Measurements from ENCODE around the gene HEXB.
A peak's percentile ranks its signal among the peaks of the same experiment; 100 is the strongest.

DNA sequence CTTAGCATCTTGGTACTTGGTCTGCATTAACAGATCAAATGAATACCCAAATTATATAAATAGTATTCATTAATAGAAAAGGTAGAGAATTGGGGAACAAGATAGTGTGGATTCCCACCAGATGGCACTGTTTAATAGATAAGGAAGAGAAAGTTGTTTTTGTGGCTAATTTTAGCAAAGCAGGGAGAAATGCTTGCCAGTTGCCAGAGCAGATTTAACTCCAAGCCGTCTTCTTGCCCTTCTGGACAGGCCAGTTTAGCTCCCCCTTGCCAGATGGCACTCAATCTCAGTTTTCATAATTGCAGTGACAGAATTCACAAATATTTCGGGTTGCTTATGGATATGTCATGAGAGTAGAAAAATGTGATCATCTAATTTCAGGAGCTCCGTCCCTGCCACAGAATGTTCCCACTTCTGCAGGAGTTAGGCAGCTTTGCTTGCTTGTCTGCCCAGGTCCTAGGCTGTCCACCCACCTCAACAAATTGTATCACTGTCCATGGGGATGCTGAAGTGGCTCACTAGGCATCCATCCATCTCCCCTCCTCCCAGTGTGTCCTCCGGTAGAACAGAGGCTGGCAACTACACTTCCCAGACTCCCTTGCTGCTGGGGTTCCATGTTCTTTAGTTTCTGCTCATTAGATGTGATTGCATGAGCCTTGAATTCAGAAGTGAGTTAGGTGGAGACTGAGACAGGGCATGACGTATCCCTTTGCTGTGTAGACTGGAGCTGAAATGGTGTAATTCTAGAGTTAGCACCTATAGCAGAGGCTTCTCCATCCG is 11.8 kb upstream of the HEXB start:
- TF ChIP-seq, protein P1, sequence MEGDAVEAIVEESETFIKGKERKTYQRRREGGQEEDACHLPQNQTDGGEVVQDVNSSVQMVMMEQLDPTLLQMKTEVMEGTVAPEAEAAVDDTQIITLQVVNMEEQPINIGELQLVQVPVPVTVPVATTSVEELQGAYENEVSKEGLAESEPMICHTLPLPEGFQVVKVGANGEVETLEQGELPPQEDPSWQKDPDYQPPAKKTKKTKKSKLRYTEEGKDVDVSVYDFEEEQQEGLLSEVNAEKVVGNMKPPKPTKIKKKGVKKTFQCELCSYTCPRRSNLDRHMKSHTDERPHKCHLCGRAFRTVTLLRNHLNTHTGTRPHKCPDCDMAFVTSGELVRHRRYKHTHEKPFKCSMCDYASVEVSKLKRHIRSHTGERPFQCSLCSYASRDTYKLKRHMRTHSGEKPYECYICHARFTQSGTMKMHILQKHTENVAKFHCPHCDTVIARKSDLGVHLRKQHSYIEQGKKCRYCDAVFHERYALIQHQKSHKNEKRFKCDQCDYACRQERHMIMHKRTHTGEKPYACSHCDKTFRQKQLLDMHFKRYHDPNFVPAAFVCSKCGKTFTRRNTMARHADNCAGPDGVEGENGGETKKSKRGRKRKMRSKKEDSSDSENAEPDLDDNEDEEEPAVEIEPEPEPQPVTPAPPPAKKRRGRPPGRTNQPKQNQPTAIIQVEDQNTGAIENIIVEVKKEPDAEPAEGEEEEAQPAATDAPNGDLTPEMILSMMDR (IDR thresholded peaks at IDR 0.05; ENCODE audit: low read length): peak; percentile 40
- no peak for TF ChIP-seq EZH2 (optimal IDR thresholded peaks at IDR 0.05; ENCODE audit: low read depth, low read length)
